HG03025 (cell line): ENCODE measurements around the gene CLCN3.
"Not testable (repeated sequence)": the region's sequence is repeated elsewhere in the genome, so short reads cannot be mapped to it uniquely, and the experiment has no call there.

Experiments
- ATAC-seq: cut with Tn5 transposase; IDR thresholded peaks from one replicate; pipeline ENCODE4 v1.9.1; 2021; ENCODE audit warnings: mild to moderate bottlenecking, moderate library complexity; ENCODE audit not compliant: unreplicated experiment, low FRiP score

Gene CLCN3

GRCh38 chr4:169682372-169683047, 62.1 kb downstream of the CLCN3 start:
- ATAC-seq: no peak

DNA sequence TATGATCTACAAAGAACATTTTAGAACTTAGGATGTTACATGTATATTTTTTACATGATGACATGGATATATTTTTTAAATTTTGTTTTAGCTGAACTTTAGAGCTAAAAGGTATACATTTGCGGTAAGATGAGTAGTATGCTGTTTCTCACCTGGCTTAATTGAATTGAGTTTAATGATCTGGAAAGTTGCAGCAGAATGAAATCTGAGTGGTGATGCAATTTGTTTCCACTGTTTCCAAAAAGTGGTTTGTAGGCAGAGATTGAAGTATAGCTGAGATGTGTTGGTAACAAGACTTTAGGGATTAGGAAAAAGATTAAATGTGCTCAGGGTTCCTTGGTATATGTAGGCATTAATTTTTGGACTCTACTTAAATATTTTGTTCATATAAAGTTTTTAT, 69.3 kb downstream of the CLCN3 start:
- ATAC-seq: no peak

GRCh38 chr4:169690787-169691186, 70.4 kb downstream of the CLCN3 start:
- no peak for ATAC-seq

DNA sequence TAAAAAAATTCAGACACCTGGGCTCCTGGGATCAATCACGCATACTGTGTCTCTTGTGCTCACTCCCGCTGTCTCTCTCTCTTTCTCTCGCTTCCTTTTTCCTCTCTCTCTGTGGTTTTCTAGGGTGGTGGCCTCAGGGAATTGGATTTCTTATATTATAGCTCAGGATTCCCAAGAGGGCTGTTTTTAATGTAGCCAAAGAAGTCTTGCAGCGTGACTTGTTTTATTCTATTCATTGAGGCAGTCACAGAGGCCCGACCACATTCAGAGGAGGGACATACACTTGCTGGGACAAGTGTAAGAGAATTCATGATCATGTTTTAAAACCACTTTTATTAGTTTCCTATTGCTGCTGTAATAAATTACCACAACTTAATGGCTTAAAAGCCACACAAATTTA, 78.0 kb downstream of the CLCN3 start:
- ATAC-seq: no peak

DNA sequence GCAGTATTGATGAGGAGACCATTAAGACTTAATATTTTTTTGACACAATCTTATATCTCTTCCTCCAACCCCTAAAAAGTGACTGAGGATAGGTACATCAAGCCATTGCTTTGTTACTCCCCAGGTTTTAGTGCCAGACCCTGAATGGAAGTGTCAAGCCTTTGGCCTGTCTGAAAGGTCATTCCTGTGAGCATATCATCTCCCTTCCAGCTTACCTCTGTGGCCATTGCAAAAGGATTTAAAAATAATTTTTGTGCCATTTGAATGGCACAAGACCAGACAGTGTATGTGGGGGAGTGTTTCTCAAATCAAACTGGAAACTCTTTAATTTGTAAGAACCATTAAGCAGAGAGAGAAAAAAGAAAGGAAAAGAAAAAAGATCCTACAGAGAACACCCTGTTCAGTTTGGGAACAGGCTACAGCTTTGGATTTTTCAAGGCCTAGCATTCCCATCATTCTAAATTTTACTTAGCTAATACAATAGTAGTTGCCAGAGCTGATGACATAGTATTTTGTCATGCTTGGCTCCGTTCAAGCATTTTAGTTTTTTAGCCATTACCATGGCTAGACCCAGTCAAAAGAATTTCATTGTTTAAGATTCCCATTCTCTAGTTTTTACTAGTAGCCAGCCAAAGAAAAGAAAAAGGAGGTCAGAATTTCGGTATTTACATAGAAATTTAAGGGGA, 87.7 kb downstream of the CLCN3 start:
- no peak for ATAC-seq

DNA sequence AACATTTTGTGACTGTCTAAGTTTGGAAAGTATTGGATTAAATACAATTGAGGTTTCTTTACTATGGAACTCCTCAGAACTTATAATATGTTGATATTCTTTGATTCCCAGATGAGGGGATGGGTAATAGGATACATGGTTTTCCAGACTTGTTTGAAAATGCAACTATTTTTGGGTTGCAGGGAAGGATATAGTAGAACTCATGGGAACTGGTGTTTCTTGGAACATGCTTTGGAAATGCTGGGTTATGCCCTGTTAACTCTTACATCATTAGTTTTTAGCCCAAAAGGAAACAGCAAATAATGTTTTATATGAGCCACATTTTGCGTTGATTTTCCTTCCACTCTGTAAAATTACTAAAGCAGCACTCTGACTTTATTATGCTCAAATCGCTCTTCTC, 95.4 kb downstream of the CLCN3 start:
- ATAC-seq: no peak

GRCh38 chr4:169716677-169717076, 96.3 kb downstream of the CLCN3 start:
- no peak for ATAC-seq

DNA sequence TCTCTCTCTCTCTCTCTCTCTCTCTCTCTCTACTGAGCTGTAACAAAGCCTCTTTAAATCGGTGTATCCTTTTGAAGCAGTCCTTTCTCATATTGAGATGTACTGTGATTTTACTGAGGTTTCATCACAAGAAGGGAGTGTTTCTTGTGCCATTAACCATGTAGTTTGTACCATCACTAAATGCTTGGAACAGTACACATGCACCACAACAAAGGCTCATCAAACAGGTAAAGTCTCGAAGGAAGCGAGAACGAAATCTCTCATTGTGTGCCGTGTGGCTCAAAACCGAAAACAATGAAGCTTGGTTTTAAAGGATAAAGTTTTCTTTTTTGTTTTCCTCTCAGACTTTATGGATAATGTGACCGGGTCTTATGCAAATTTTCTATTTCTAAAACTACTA, 100.2 kb downstream of the CLCN3 start:
- ATAC-seq: no peak

GRCh38 chr4:169723207-169723965, 103.0 kb downstream of the CLCN3 start:
- ATAC-seq: no peak

GRCh38 chr4:169724260-169724659, 103.9 kb downstream of the CLCN3 start:
- ATAC-seq: no peak

- ATAC-seq: no peak
Observed at GRCh38 chr4:169727616-169728015, 107.2 kb downstream of the CLCN3 start.

DNA sequence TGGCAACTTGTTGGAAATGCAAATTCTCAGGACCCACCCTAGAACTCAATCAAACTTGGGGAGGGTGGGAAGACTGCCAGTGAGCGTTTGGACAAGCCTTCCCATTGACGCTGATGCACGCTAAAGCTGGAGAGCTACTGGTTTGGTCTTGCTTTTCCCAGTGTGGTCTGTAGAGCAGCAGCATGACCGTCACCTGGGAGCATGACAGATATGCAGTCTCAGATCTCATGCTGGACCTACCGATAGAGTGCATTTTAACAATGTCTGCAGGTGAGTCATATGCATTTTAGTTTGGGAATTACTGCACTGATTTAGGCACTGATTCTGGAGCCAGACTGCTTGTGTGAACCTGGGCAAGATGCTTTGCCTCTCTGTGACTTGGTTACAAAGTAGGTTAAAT, 110.2 kb downstream of the CLCN3 start:
- no peak for ATAC-seq

GRCh38 chr4:169738604-169739003, 118.2 kb downstream of the CLCN3 start:
- ATAC-seq: not testable (repeated sequence)

DNA sequence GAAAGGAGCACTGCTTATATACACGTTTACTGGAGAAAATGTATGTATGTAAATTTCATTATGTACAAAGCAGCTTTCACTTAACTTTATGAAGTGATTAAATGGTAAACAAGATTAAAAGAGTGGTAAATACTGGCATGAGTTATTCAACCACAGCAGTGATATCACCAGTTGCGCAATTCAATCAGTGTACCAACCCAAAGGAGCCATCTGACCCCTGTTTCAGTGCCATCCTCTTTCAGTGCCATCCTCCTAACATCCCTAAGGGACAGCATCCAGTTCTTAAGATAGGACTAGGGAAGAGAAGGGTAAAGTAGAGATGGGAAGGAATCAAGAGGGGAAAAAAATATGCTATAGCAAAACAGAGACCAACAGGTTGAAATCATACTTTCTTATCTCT, 121.2 kb downstream of the CLCN3 start:
- ATAC-seq: no peak

GRCh38 chr4:169744601-169745000, 124.2 kb downstream of the CLCN3 start:
- ATAC-seq: no peak

DNA sequence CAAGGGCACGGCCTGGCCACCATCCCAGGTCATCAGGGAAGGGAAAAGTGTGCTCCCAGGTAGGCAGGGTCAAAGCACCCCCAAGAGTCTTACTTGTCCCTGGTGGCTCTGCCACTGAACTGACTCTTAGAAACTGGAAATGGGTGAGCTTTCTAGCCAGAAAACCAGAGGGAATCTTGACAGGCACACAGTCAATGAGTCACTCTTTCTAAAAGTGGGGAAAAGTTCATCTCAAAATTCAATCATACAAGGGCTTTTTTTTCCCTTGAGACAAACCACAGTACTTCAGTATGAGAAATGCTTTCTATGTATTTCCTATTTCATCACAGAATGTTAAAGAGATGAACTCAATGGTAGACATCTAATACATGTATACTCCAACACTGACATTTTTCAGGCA, 124.9 kb downstream of the CLCN3 start:
- ATAC-seq: no peak

DNA sequence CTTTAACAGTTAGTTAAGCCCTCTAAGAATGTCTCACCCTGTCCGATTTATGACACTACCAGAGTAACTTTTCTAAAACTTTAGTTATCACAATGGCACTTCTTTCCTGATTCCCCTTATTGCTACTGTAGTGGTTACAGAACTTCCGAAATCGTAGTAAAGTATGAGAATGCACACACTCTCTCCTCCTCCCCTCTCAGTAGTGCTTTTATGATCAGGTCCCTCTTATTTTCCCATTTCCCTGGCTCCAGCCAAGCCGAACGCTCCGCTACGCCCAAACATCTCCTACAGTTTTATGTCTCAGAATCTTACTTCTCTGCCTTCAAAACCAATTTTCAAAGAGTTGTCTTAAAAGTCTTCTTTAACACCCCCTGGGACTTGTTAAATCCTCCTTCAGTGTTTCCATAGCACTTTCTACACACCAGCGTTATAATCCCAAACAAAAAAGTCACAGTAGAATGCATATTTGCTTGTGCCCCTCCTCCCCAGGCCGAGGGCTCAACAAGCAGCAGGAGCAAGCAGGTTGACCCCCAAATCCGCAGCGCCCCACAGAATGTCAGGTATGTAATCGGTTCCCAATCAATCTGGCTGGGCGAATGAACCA, 136.7 kb downstream of the CLCN3 start:
- ATAC-seq: peak; percentile 40

DNA sequence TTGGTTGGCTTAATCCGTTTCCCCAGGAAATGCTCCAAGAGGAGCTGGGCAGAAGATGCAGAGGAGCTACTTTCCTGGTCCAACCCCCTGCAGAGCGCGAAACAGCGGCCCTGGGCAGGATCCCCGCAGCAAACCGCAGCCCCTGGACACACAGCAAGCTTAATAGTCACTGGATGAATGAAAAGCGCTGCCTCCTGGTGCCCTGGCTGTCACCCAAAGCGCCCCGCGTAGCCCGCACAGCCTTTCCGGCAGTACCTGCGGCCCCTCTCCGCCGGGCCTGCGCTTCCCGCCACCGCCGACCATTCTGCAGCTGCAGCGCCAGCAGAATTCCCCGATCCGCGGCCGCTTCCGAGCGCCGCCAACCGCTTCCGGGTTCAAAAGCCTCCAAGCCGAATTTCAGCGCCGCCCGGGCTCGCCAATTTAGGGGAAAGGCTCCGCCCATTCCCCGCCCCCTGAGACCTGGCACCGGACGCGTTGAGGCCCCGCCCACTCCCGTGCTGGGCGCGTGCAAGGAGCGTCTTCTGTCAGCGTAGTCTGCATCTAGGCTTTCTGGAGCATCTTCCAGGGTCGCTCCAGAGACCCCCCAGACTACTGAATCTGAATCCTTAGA, 137.3 kb downstream of the CLCN3 start, which contains the start of gene HPF1:
Gene HPF1, minus strand, starts transcription at position 370 of the 610 bp plus-strand sequence. Its CDS starts 67 bp downstream, at position 303.
- ATAC-seq: peak; percentile 95

DNA sequence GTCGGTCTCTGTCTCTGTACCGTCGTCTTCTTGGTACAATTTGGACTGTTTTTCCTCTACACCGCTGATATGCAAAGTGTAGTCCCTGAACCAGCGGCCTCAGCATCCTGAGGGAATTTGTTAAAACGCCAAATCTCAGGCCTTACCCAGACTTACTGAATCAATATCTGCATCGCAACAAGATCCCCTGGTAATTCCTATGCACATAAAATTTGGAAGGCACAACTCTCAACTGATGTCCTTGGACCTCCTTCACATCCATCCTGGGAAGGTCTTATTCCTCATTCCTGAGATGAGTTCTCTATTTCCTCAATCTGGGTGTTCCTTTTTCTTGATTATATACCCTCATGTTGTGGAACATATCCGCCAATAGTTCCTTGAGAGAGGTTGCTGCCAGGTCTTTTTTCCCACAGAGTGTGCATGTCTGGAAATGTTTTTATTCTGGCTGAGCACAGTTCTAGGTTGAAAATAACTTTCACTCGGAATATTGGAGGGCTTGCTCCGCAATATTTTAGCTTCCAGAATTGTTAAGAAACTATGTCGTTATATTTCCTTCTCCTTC, 138.1 kb downstream of the CLCN3 start:
- ATAC-seq: no peak

GRCh38 chr4:169761846-169762245, 141.5 kb downstream of the CLCN3 start:
- ATAC-seq: no peak
